Hepatocyte (in vitro differentiated cells): ENCODE results near the gene LGALSL.

Source experiments
- EZH2phosphoT487 ChIP-seq: fragments of 200-600 bp; sonication (generic); IDR thresholded peaks from one replicate; pipeline ENCODE4 v1.6.1; 2018; ENCODE audit warnings: antibody characterized with exemption, mild to moderate bottlenecking, low read depth, moderate library complexity; ENCODE audit not compliant: unreplicated experiment, severe bottlenecking
- TF ChIP-seq, protein P1 (sequence below): fragments of 200-600 bp; sonication (generic); IDR thresholded peaks from 2 replicates; pipeline ENCODE4 v1.5.1; 2016; ENCODE audit warnings: antibody characterized with exemption, mild to moderate bottlenecking; ENCODE audit not compliant: poor library complexity

- TF ChIP-seq, protein P1, sequence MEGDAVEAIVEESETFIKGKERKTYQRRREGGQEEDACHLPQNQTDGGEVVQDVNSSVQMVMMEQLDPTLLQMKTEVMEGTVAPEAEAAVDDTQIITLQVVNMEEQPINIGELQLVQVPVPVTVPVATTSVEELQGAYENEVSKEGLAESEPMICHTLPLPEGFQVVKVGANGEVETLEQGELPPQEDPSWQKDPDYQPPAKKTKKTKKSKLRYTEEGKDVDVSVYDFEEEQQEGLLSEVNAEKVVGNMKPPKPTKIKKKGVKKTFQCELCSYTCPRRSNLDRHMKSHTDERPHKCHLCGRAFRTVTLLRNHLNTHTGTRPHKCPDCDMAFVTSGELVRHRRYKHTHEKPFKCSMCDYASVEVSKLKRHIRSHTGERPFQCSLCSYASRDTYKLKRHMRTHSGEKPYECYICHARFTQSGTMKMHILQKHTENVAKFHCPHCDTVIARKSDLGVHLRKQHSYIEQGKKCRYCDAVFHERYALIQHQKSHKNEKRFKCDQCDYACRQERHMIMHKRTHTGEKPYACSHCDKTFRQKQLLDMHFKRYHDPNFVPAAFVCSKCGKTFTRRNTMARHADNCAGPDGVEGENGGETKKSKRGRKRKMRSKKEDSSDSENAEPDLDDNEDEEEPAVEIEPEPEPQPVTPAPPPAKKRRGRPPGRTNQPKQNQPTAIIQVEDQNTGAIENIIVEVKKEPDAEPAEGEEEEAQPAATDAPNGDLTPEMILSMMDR: no peak
- TF ChIP-seq EZH2phosphoT487: no peak
These were observed 17.6 kb downstream of the LGALSL start for GRCh38 chr2:64471600-64471999.
